Amygdala (tissue), 56 donors: Measurements from ENCODE around the gene NSRP1.
"Not testable (repeated sequence)": the region's sequence is repeated elsewhere in the genome, so short reads cannot be mapped to it uniquely, and the experiment has no call there.

Source experiments
- DNase-seq, 56 donors: peaks; one replicate each; lab custom pipeline; 2025; lab: John Stamatoyannopoulos, UW

NSRP1 gene

GRCh38 chr17:30173649-30174048, 57.0 kb downstream of the NSRP1 start:
- no peak for DNase-seq

GRCh38 chr17:30174556-30174955, 57.9 kb downstream of the NSRP1 start:
- DNase-seq = no peak

GRCh38 chr17:30176855-30177254, 60.2 kb downstream of the NSRP1 start:
- no peak for DNase-seq

GRCh38 chr17:30186761-30187160, 70.1 kb downstream of the NSRP1 start:
- no peak for DNase-seq

GRCh38 chr17:30187573-30187972, 71.0 kb downstream of the NSRP1 start:
- no peak for DNase-seq

GRCh38 chr17:30188211-30188939, 71.8 kb downstream of the NSRP1 start:
- no peak for DNase-seq

GRCh38 chr17:30191072-30191471, 74.5 kb downstream of the NSRP1 start:
- no peak for DNase-seq

GRCh38 chr17:30196504-30196903, 79.9 kb downstream of the NSRP1 start:
- no peak for DNase-seq

- DNase-seq = no peak
Measured at GRCh38 chr17:30197416-30197815, 80.8 kb downstream of the NSRP1 start.

GRCh38 chr17:30199600-30199999, 83.0 kb downstream of the NSRP1 start:
- no peak for DNase-seq

- peak in 5 of 56 donors; percentile 0 to 20 (median 7) for DNase-seq
Measured at GRCh38 chr17:30200106-30200505, 83.5 kb downstream of the NSRP1 start.

GRCh38 chr17:30200656-30201055, 84.0 kb downstream of the NSRP1 start:
- DNase-seq = not testable (repeated sequence)

GRCh38 chr17:30203471-30203981, 86.9 kb downstream of the NSRP1 start:
- no peak for DNase-seq

GRCh38 chr17:30207655-30208054, 91.0 kb downstream of the NSRP1 start:
- no peak for DNase-seq

GRCh38 chr17:30208214-30208613, 91.6 kb downstream of the NSRP1 start:
- DNase-seq = no peak

- DNase-seq = no peak
Measured at GRCh38 chr17:30209930-30210329, 93.3 kb downstream of the NSRP1 start.

- DNase-seq = no peak
Measured at GRCh38 chr17:30210366-30210765, 93.8 kb downstream of the NSRP1 start.

- no peak for DNase-seq
Measured at GRCh38 chr17:30210901-30211300, 94.3 kb downstream of the NSRP1 start.

- no peak for DNase-seq
Measured at GRCh38 chr17:30211371-30211770, 94.8 kb downstream of the NSRP1 start.

- no peak for DNase-seq
Measured at GRCh38 chr17:30212750-30213149, 96.1 kb downstream of the NSRP1 start.

GRCh38 chr17:30217054-30217453, 100.4 kb downstream of the NSRP1 start:
- DNase-seq = no peak

- no peak for DNase-seq
Measured at GRCh38 chr17:30217746-30218245, 101.2 kb downstream of the NSRP1 start.
